HG03571 (cell line): ENCODE data around the gene RANBP2.
"Not testable (repeated sequence)": the region's sequence is repeated elsewhere in the genome, so short reads cannot be mapped to it uniquely, and the experiment has no call there.

Experiments used
- ATAC-seq: cut with Tn5 transposase; IDR thresholded peaks from one replicate; pipeline ENCODE4 v1.9.1; 2021; ENCODE audit not compliant: unreplicated experiment

The RANBP2 gene

DNA sequence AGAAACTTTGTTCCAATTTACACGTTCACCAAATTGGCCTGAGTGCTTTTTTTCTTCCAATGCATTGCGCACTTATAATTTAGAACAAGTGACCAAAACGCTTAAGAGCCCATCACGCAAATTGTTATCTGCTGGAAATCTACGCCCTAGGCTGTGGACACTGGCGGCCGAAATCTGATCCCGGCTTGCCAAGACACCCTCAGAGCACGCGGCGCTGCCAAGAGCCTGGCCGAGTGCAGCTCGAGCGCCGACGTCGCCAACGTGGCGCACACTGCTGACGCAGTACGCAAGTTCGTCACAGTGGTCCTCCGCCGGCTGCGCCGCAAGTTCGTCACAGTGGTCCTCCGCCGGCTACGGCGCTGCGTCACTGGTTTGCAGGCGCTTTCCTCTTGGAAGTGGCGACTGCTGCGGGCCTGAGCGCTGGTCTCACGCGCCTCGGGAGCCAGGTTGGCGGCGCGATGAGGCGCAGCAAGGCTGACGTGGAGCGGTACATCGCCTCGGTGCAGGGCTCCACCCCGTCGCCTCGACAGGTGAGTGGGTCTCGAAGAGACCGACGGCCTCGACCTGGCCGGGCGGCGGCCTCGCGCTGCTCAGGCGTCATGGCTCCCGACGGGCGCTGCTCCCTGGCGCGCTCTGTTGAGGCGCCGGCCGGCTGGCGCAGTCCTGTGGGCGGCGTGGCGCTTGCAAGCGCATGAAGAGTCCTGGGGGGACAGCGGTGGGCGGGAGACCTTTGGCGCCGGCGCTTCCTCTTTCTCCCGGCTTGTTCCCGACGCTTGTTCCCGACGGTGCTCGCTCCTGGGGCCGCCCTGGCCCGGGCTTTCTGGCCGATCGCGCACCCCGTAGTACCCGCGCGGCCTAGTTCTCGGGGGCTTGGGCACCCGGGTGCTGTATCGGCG, at the start of gene RANBP2:
Gene RANBP2 (plus strand): TSS at position 334 of the 896 bp plus-strand sequence. CDS start 125 bp downstream, at position 459.
- ATAC-seq = peak; percentile 99

DNA sequence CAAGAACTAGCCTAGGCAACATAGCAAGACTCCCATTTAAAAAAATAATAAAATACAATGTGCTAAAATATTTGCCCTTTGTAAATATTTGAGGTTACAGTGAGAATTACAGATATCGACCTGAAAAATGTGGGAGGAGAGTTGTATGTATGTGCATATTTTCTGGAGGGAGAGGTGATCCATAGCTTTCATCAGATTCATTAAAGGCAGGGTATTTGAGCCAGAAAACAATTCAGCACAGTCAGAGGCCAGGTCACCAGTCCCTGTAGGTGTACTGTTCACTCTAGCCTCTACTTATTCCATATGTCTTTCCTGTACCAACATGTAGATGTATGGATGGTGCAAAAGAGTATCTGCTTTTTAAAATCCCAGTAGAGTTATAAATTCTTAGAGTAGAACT, 49.0 kb upstream of the RANBP2 start:
- not testable (repeated sequence) for ATAC-seq

DNA sequence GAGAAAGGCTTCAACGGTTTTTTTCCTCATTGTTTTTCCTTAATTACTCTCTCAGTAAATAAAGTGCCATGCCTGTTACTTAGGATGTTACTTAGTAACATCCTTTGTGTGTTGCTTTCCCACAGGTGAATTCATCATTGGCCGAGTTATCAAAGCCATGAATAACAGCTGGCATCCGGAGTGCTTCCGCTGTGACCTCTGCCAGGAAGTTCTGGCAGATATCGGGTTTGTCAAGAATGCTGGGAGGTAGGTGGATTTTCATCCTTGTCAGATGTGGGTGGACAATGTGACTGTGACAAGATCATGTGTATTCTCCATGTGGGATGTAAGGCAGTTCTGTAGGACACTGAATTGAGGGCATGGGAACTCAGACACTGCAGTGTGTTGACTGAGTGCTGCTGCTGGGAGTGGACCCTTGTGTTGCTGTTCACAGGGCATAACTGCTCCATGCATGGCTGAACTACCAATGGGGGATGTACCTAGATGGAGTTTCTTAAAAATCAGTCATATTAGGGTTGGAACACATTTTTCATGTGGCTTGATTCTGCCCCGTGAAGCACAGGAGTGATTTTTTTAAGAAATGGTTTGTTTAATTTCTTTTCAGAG, 47.0 kb upstream of the RANBP2 start:
- not testable (repeated sequence) for ATAC-seq

DNA sequence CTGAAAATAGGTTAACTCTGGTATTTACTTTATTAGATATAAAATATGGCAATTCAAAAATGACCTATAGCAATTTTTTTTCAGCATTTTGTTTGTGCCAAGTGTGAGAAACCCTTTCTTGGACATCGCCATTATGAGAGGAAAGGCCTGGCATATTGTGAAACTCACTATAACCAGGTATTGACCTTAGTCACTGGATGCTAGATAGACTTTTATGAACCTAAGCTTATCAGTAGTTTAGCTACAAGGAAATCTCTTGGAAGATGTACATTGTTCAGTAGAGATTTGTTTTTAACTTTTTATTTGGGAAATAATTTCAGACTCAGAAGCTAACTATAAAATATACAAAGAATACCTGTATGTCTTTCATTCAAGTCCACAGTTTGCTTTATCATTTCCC, 42.8 kb upstream of the RANBP2 start:
- not testable (repeated sequence) for ATAC-seq

DNA sequence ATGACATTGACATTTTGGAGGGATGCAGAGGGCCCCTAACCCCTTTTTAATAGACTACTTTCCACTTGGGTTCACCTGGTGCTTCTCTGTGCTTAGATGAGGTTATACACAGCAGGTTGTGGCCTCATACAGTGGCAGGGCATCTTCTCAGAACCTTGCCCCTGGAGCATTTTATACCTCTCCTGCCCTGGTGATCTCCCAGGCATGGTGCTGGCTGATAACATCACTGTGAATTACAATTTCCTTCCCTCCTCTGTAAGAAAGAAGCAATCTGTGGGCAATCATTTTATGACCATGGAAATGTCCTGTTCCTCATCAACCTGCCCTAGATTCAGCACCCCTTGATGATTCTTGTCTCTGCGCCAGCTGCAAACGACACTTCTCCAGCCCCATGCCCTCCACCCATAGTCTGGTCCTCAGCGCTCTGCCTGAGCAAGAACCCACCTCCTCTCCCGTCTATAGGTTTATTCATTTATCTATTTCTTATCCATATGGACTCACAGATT, 42.0 kb upstream of the RANBP2 start:
- not testable (repeated sequence) for ATAC-seq

DNA sequence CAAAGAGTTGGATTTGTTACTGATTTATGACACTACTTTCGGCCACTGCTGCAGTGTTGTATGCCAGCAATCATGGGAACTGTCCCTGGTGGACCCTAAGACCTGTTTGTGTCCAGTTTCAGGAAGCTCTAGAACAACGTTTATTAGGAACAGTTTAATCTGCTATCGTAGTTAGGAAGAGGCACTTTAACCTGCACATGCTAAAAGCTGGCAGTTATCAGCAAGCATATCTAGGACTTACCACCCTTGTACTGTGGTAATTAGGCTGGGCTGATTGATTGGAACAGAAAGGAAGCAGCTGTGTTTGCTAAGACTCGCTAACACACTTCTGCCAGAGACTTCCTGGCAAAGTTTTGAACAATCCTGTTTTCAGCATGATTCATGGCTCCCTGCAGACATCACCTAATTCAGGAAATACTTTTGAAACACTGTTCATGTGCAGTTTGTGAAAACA, 41.1 kb upstream of the RANBP2 start:
- ATAC-seq = not testable (repeated sequence)

DNA sequence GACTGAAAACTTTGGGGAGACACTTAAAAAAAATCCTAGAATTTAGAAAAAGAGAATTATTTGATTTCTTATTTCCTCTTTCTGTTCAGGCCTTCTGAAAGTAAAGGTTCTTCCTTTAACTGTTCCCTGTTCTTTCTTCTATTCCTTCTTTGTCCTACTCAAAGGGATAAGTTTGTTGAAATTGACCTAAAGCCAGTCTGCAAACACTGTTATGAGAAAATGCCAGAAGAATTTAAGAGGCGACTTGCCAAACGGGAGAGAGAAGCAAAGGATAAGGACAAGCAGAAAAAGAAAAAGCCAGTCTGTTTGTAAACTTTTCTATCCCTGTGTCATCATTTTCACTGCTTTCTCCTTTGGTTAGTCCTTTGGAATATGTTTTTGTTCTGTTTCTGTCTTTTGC, 38.5 kb upstream of the RANBP2 start:
- ATAC-seq = not testable (repeated sequence)

DNA sequence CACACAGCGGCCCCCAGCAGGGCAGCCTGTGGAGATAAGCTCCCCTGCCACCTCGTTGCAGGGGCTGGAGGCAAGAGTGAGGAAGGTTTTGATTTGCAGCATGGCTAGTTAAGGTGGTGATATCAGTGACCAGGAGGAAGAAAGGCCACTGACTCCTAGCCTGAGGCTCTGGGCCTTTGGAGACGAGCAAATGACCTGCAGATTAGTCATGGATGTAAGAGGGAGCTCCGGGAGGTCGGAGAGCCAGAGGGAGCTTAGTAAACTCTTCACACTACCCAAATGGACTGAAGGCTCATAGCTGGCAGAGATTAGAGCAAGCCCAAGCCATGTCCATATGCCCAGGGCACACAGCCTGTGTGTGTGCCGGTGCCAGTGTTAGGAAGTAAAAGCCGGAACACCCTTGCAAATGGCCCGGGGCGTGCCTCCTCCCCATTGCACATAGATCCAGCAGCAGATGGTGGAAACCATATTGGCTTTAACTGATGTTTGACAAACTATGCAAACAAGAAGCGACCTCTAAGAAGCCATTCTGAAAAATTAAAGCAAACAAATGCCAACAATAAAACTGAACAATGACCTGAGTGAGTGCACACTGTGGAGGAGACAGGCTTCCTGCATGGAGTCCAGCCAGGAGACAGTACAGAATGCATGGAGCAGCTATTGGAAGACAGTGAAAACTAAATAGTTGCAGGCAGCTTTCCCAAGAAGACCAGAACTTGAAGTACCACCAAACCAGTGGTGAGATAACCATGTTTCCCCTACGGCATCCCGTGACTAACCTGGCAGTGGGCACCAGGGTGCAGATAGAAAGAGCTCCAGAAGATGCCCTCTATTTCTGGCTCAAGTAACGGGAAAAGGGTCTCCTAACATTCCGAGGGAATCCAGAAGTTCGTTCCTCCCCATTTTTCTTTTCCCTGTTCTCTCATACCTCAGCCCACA, 30.2 kb upstream of the RANBP2 start:
- not testable (repeated sequence) for ATAC-seq

DNA sequence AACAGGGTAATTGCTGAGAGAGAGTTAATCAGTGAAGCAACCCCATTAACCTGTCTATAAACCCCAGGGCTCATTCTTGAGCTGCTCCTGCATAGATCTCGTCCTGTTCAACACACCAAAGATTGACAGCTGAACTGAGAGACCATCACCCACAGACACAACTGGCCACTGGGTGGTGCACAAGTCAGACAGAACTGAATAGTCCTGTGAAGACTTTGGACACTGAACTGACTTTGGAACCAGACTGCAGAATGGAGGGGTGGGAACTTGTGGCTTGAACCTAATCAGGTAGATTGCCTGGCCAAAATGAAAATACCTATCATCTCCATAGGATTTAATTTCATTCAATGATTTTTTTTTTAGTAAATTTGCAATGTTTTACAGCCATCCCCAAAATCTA, 29.3 kb upstream of the RANBP2 start:
- not testable (repeated sequence) for ATAC-seq

DNA sequence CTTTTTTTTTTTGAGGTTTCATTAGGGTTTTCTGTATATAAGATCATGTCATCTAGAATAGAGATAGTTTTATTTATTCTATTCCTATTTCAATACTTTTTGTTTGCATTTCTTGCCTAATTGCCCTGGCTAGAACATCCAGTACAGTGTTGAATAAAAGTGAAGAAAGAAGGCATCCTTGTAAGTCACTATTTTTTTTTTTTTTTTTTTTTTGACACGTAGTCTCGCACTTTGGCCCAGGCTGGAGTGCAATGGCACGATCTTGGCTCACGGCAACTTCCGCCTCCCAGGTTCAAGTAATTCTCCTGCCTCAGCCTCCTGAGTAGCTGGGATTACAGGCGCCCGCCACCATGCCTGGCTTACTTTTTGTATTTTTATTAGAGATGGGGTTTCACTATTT, 27.8 kb upstream of the RANBP2 start:
- ATAC-seq = no peak

DNA sequence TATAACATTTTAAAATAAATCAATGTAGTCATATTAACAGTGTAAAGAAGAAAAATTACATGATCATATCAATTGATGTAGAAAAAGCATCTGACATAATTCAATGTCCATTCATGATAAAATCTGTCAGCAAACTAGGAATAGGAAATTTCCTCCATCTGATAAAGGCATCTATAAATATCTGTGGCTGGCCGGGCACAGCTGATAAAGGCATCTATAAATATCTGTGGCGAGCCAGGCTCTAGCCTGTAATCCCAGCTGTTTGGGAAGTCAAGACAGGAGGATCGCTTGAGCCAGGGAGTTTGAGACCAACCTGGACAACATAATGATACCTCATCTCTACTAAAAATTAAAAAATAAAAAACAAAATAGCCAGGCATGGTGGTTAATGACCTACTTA, 18.1 kb upstream of the RANBP2 start:
- ATAC-seq = no peak

DNA sequence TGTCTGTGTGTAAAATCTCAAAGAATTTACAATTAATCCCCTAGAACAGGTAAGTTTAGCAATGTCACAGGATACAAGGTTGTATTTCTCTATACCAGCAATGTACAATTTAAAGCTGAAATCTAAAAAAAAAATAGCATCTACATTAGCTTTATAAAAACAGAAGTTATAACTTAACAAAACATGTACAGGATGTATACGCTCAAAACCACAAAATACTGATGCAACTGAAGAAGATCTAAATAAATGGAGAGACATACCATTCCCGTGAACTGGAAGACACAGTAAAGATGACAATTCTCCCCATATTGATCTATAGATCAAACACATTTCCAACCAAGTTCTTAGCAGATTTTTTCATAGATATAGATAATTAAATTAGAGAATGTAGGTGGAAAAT, 17.5 kb upstream of the RANBP2 start:
- no peak for ATAC-seq

DNA sequence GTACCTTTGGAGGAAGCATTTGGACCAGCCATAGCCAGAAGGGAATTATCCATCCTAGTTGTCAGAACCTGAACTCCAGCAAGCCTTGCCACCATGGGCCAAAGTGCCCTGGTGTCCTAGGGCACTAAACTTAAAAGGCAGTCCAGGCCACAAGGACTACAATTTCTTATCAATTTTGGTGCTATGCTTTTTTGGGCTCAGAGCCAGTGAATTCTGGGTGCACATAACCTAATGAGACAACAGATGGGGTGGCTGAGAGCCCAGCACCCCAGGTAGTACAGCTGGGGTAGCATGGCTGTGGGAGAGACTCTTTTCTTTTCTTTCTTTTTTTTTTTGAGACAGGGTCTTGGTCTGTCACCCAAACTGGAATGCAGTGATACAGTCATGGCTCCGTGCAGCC, 14.4 kb upstream of the RANBP2 start:
- no peak for ATAC-seq

DNA sequence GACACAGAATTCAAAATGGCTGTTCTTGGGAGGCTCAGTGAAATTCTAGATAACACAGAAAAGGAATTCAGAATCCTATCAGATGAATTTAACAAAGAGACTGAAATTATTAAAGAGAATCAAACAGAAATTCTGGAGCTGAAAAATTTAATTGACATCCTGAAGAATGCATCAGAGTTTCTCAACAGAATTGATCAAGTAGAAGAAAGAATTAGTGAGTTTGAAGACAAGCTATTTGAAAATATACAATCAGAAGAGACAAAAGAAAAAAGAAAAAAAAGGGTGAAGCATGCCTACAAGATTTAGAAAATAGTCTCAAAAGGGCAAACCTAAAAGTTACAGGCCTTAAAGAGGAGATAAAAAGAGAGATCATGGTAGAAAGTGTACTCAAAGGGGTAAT, 12.0 kb upstream of the RANBP2 start:
- no peak for ATAC-seq

DNA sequence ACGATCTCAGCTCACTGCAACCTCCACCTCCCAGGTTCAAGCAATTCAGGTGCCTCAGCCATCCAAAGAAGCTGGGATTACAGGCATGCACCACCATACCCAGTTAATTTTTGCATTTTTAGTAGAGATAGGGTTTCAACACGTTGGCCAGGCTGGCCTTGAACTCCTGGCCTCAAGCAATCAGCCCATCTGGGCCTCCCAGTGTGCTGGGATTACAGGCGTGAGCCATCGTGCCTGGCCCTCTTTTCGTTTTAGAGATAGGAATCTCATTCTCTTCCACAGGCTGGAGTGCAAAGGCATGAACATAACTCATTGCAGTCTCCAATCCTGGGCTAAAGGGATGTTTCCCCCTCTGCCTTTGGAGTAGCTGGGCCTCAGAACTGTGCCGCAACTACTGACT, 2.3 kb upstream of the RANBP2 start:
- not testable (repeated sequence) for ATAC-seq

DNA sequence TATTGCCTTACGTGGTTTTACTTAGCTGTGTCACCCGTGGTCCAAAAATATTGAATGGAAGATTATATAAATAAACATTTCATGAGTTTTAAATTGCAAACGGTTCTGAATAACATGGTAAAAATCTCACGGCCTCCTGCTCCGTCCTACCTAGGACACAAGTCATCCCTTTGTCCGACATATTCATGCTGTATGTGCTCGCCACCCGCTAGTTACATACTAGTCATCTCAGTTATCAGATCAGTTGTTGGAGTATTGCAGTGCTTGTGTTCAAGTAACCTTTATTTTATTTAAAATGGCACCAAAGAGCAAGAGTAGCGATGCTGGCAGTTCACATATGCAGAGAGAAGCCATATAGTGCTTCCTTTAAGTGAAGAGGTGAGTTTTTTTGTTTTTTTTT, 6.8 kb downstream of the RANBP2 start:
- not testable (repeated sequence) for ATAC-seq

DNA sequence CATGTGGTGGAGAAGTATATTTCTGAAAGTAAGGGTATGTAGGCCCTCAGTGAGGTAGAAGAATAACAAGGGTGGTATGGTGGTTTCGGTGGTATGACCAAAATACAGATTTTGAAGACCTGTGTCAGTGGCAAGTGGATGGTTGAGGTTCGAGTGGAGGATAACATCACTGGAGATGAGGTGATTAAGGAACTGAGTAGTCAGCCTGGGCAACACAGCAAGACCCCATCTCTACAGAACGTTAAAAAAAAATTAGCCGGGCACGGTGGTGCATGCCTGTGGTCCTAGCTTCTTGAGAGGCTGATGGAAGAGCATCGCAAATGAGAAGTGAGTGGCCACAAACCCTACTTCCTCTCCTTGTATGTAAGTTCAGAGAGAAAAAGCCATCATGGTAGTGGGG, 15.4 kb downstream of the RANBP2 start:
- not testable (repeated sequence) for ATAC-seq

DNA sequence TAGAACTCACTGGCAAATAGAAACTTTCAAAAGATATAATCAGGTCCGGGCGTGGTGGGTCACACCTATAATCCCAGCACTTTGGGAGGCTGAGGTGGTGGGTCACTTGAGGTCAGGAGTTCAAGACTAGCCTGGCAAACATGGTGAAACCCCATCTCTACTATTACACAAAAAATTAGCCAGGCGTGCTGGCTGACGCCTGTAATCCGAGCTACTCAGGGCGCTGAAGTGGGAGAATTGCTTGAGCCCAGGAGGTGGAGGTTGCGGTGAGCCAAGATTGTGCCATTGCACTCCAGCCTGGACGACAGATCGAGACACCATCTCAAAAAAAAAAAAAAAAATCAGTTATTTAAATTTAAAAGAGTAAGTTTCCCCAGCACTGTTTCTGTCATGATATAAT, 38.7 kb downstream of the RANBP2 start:
- ATAC-seq = not testable (repeated sequence)

DNA sequence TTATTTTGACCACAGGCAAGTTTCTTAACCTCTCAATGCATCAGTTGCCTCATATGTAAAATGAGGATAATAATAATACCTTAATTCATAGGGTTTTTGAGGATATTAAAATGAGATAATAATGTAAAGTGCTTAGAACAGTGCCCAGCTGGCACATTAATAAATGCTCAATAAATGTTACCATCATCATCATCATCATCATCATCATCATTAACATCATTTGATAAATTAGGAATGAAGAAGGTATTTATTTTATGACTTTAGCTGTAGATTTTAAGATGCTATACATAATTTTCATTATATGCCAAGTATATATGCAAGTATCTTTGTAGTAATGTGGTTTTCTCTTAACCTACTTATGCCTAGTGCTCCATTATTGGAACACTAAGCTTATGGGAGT, 43.3 kb downstream of the RANBP2 start:
- not testable (repeated sequence) for ATAC-seq

DNA sequence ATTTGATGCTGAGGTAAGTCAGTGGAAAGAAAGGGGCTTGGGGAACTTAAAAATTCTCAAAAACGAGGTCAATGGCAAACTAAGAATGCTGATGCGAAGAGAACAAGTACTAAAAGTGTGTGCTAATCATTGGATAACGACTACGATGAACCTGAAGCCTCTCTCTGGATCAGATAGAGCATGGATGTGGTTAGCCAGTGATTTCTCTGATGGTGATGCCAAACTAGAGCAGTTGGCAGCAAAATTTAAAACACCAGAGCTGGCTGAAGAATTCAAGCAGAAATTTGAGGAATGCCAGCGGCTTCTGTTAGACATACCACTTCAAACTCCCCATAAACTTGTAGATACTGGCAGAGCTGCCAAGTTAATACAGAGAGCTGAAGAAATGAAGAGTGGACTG, 47.4 kb downstream of the RANBP2 start:
- not testable (repeated sequence) for ATAC-seq

DNA sequence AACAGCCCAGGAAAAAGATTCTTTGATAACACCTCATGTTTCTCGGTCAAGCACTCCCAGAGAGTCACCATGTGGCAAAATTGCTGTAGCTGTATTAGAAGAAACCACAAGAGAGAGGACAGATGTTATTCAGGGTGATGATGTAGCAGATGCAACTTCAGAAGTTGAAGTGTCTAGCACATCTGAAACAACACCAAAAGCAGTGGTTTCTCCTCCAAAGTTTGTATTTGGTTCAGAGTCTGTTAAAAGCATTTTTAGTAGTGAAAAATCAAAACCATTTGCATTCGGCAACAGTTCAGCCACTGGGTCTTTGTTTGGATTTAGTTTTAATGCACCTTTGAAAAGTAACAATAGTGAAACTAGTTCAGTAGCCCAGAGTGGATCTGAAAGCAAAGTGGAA, 48.6 kb downstream of the RANBP2 start:
- ATAC-seq = not testable (repeated sequence)
